ENCODE data around the gene CES4A. TPM values are rescaled to one million over a fixed set of nuclear protein-coding genes. Genes with fewer than 3 reads are reported as not detected.

CES4A gene
- total and polyA plus RNA-seq, 2 of the 13 experiments (the other 11 are each of a cell fraction or from before 2014, with no cell fraction given) = 0.09 to 0.17 TPM

- TF ChIP-seq KIAA2018 (CRISPR knock-in tag; IDR thresholded peaks at IDR 0.05; ENCODE audit: borderline replicate concordance) = no peak
- TF ChIP-seq ZBTB3 (CRISPR knock-in tag; IDR thresholded peaks at IDR 0.05; ENCODE audit: borderline replicate concordance, low read depth) = no peak
- TF ChIP-seq ZNF253 (CRISPR knock-in tag; IDR thresholded peaks at IDR 0.05; ENCODE audit: borderline replicate concordance) = no peak
- TF ChIP-seq ZNF558 (CRISPR knock-in tag; IDR thresholded peaks at IDR 0.05; ENCODE audit: borderline replicate concordance) = 0 out of 2 replicates have a peak, but pooled peaks have one; percentile 19
- TF ChIP-seq ARNT2 (CRISPR knock-in tag; IDR thresholded peaks at IDR 0.05; ENCODE audit: low read depth) = no peak
- 0 out of 2 replicates have a peak, but pooled peaks have one; percentile 49 for TF ChIP-seq ZNF234 (CRISPR knock-in tag; conservative IDR thresholded peaks at IDR 0.05)
- 0 out of 2 replicates have a peak, but pooled peaks have one; percentile 43 for TF ChIP-seq ZNF431 (CRISPR knock-in tag; IDR thresholded peaks at IDR 0.05; ENCODE audit: borderline replicate concordance, low read depth)
- TF ChIP-seq PHF20 (CRISPR knock-in tag; IDR thresholded peaks at IDR 0.05) = 0 out of 2 replicates have a peak, but pooled peaks have one; percentile 27
Measured at GRCh38 chr16:66953462-66954096, 34.8 kb upstream of the CES4A start (continued).
